A172 (cell line): ENCODE results near the gene IRAK1. TPM values are rescaled to one million over a fixed set of nuclear protein-coding genes. Genes with fewer than 3 reads are reported as not detected.

Experiments
- DNase-seq: peaks from one replicate; pipeline ENCODE4 v3.0.0-alpha.2; 2015; ENCODE audit warnings: low spot score
- total RNA-seq: library from RNA; depleted of rRNA; stranded (reverse); fragments of >200 nt; shearing (Covaris generic); gene quantifications from 2 replicates; pipeline ENCODE4 v1.2.3, GENCODE V29; 2014

IRAK1 gene
- total RNA-seq, 1 experiment from 2014 or later = 220 TPM

GRCh38 chrX:154019061-154019621 is 561 bp downstream of the IRAK1 start:
- no peak for DNase-seq

- no peak for DNase-seq
These were observed 1.1 kb downstream of the IRAK1 start for GRCh38 chrX:154018518-154019060.

- DNase-seq = no peak
These were observed 1.8 kb downstream of the IRAK1 start for GRCh38 chrX:154017766-154018517.

- DNase-seq = no peak
These were observed 3.2 kb downstream of the IRAK1 start for GRCh38 chrX:154016366-154017076.

GRCh38 chrX:154015581-154016264 is 4.0 kb downstream of the IRAK1 start:
- no peak for DNase-seq

GRCh38 chrX:154014429-154015380 is 5.0 kb downstream of the IRAK1 start:
- no peak for DNase-seq

GRCh38 chrX:154013614-154014360 is 5.9 kb downstream of the IRAK1 start:
- DNase-seq = peak; percentile 40

GRCh38 chrX:154013001-154013421 is 6.7 kb downstream of the IRAK1 start:
- DNase-seq = no peak

- peak; percentile 10 for DNase-seq
These were observed 7.2 kb downstream of the IRAK1 start for GRCh38 chrX:154012336-154012991.

- DNase-seq = no peak
These were observed 8.0 kb downstream of the IRAK1 start for GRCh38 chrX:154011376-154012335.

- no peak for DNase-seq
These were observed 9.2 kb downstream of the IRAK1 start for GRCh38 chrX:154010330-154011087.

- no peak for DNase-seq
These were observed 11.2 kb downstream of the IRAK1 start for GRCh38 chrX:154008521-154008920.

- DNase-seq = no peak
These were observed 12.8 kb downstream of the IRAK1 start for GRCh38 chrX:154006947-154007346.

GRCh38 chrX:154004315-154004714 is 15.4 kb downstream of the IRAK1 start:
- no peak for DNase-seq

- DNase-seq = peak; percentile 92
These were observed 17.4 kb downstream of the IRAK1 start for GRCh38 chrX:154002215-154002719.

GRCh38 chrX:154000051-154000450 is 19.7 kb downstream of the IRAK1 start:
- DNase-seq = no peak

GRCh38 chrX:153999359-154000037 is 20.2 kb downstream of the IRAK1 start:
- no peak for DNase-seq
